ENCODE measurements around the gene PANX2. TPM values are rescaled to one million over a fixed set of nuclear protein-coding genes. Genes with fewer than 3 reads are reported as not detected.

PANX2 gene
- total and polyA plus RNA-seq, 2 of the 13 experiments (the other 11 are each of a cell fraction or from before 2014, with no cell fraction given) = 0.15 to 1.1 TPM

GRCh38 chr22:50205781-50206569 lies 35.4 kb downstream of the PANX2 start (continued):
- TF ChIP-seq, protein P1, sequence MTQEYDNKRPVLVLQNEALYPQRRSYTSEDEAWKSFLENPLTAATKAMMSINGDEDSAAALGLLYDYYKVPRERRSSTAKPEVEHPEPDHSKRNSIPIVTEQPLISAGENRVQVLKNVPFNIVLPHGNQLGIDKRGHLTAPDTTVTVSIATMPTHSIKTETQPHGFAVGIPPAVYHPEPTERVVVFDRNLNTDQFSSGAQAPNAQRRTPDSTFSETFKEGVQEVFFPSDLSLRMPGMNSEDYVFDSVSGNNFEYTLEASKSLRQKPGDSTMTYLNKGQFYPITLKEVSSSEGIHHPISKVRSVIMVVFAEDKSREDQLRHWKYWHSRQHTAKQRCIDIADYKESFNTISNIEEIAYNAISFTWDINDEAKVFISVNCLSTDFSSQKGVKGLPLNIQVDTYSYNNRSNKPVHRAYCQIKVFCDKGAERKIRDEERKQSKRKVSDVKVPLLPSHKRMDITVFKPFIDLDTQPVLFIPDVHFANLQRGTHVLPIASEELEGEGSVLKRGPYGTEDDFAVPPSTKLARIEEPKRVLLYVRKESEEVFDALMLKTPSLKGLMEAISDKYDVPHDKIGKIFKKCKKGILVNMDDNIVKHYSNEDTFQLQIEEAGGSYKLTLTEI (CRISPR knock-in tag; conservative IDR thresholded peaks at IDR 0.05) = no peak
- TF ChIP-seq ETV6 (CRISPR knock-in tag; conservative IDR thresholded peaks at IDR 0.05) = no peak
- no peak for TF ChIP-seq KDM1A (CRISPR knock-in tag; IDR thresholded peaks at IDR 0.05)
- no peak for TF ChIP-seq PHF8 (CRISPR knock-in tag; IDR thresholded peaks at IDR 0.05)
- no peak for TF ChIP-seq NFKBIZ (CRISPR knock-in tag; IDR thresholded peaks at IDR 0.05)
- no peak for TF ChIP-seq CERS6 (CRISPR knock-in tag; IDR thresholded peaks at IDR 0.05)
- TF ChIP-seq, protein P2, sequence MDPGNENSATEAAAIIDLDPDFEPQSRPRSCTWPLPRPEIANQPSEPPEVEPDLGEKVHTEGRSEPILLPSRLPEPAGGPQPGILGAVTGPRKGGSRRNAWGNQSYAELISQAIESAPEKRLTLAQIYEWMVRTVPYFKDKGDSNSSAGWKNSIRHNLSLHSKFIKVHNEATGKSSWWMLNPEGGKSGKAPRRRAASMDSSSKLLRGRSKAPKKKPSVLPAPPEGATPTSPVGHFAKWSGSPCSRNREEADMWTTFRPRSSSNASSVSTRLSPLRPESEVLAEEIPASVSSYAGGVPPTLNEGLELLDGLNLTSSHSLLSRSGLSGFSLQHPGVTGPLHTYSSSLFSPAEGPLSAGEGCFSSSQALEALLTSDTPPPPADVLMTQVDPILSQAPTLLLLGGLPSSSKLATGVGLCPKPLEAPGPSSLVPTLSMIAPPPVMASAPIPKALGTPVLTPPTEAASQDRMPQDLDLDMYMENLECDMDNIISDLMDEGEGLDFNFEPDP (CRISPR knock-in tag; conservative IDR thresholded peaks at IDR 0.05) = no peak
- TF ChIP-seq PLSCR1 (CRISPR knock-in tag; IDR thresholded peaks at IDR 0.05; ENCODE audit: borderline replicate concordance) = no peak
- TF ChIP-seq KDM3A (CRISPR knock-in tag; IDR thresholded peaks at IDR 0.05; ENCODE audit: low read depth) = no peak
- TF ChIP-seq MEF2D (CRISPR knock-in tag; IDR thresholded peaks at IDR 0.05) = no peak
- TF ChIP-seq, protein P3, sequence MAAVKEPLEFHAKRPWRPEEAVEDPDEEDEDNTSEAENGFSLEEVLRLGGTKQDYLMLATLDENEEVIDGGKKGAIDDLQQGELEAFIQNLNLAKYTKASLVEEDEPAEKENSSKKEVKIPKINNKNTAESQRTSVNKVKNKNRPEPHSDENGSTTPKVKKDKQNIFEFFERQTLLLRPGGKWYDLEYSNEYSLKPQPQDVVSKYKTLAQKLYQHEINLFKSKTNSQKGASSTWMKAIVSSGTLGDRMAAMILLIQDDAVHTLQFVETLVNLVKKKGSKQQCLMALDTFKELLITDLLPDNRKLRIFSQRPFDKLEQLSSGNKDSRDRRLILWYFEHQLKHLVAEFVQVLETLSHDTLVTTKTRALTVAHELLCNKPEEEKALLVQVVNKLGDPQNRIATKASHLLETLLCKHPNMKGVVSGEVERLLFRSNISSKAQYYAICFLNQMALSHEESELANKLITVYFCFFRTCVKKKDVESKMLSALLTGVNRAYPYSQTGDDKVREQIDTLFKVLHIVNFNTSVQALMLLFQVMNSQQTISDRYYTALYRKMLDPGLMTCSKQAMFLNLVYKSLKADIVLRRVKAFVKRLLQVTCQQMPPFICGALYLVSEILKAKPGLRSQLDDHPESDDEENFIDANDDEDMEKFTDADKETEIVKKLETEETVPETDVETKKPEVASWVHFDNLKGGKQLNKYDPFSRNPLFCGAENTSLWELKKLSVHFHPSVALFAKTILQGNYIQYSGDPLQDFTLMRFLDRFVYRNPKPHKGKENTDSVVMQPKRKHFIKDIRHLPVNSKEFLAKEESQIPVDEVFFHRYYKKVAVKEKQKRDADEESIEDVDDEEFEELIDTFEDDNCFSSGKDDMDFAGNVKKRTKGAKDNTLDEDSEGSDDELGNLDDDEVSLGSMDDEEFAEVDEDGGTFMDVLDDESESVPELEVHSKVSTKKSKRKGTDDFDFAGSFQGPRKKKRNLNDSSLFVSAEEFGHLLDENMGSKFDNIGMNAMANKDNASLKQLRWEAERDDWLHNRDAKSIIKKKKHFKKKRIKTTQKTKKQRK (IDR thresholded peaks at IDR 0.05; ENCODE audit: low read length) = no peak
- no peak for TF ChIP-seq PREB (CRISPR knock-in tag; IDR thresholded peaks at IDR 0.05)
- no peak for TF ChIP-seq ZNF557 (CRISPR knock-in tag; IDR thresholded peaks at IDR 0.05)
- TF ChIP-seq RBFOX2 (IDR thresholded peaks at IDR 0.05; ENCODE audit: low read depth, low read length) = peak; percentile 69
- TF ChIP-seq, protein P4, sequence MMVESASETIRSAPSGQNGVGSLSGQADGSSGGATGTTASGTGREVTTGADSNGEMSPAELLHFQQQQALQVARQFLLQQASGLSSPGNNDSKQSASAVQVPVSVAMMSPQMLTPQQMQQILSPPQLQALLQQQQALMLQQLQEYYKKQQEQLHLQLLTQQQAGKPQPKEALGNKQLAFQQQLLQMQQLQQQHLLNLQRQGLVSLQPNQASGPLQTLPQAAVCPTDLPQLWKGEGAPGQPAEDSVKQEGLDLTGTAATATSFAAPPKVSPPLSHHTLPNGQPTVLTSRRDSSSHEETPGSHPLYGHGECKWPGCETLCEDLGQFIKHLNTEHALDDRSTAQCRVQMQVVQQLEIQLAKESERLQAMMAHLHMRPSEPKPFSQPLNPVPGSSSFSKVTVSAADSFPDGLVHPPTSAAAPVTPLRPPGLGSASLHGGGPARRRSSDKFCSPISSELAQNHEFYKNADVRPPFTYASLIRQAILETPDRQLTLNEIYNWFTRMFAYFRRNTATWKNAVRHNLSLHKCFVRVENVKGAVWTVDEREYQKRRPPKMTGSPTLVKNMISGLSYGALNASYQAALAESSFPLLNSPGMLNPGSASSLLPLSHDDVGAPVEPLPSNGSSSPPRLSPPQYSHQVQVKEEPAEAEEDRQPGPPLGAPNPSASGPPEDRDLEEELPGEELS (CRISPR knock-in tag; IDR thresholded peaks at IDR 0.05) = no peak
- no peak for TF ChIP-seq ZFP37 (CRISPR knock-in tag; IDR thresholded peaks at IDR 0.05; ENCODE audit: borderline replicate concordance)
- no peak for TF ChIP-seq ZNF264 (CRISPR knock-in tag; IDR thresholded peaks at IDR 0.05)
- no peak for TF ChIP-seq SIX4 (CRISPR knock-in tag; IDR thresholded peaks at IDR 0.05)

All from HepG2 (cell line).